Osteocyte (in vitro differentiated cells): ENCODE measurements around the gene GJA10. TPM values are rescaled to one million over a fixed set of nuclear protein-coding genes. Genes with fewer than 3 reads are reported as not detected.
"Not testable (repeated sequence)": the region's sequence is repeated elsewhere in the genome, so short reads cannot be mapped to it uniquely, and the experiment has no call there.

Experiments used
- DNase-seq: peaks from one replicate; pipeline ENCODE4 v3.0.0; 2021; ENCODE audit warnings: mixed read lengths; ENCODE audit not compliant: unreplicated experiment; ENCODE audit errors: extremely low spot score
- H3K27ac Mint-ChIP-seq: one replicate; pipeline ENCODE4 v1.8.0; 2021; ENCODE audit warnings: mild to moderate bottlenecking, mixed read lengths; ENCODE audit not compliant: unreplicated experiment
- H3K27me3 Mint-ChIP-seq: one replicate; pipeline ENCODE4 v1.8.0; 2021; ENCODE audit warnings: mixed read lengths; ENCODE audit not compliant: unreplicated experiment
- H3K36me3 Mint-ChIP-seq: one replicate; pipeline ENCODE4 v1.8.0; 2021; ENCODE audit warnings: mixed read lengths; ENCODE audit not compliant: unreplicated experiment
- H3K4me1 Mint-ChIP-seq: one replicate; pipeline ENCODE4 v1.8.0; 2021; ENCODE audit warnings: mixed read lengths; ENCODE audit not compliant: unreplicated experiment
- H3K4me3 Mint-ChIP-seq: one replicate; pipeline ENCODE4 v1.8.0; 2021; ENCODE audit warnings: mild to moderate bottlenecking, moderate library complexity, mixed read lengths; ENCODE audit not compliant: unreplicated experiment
- H3K9me3 Mint-ChIP-seq: one replicate; pipeline ENCODE4 v1.8.0; 2021; ENCODE audit warnings: mixed read lengths; ENCODE audit not compliant: unreplicated experiment
- CTCF ChIP-seq: fragments of 200-600 bp; sonication (generic); IDR thresholded peaks from 2 replicates; pipeline ENCODE4 v1.5.0; 2021; ENCODE audit warnings: antibody characterized with exemption, mild to moderate bottlenecking, moderate library complexity
- total RNA-seq: library from RNA; stranded (reverse); gene quantifications from 2 replicates; pipeline ENCODE4 v1.2.1, GENCODE V29; 2021

GJA10 gene
- total RNA-seq, 1 donor from 2014 or later = not detected

DNA sequence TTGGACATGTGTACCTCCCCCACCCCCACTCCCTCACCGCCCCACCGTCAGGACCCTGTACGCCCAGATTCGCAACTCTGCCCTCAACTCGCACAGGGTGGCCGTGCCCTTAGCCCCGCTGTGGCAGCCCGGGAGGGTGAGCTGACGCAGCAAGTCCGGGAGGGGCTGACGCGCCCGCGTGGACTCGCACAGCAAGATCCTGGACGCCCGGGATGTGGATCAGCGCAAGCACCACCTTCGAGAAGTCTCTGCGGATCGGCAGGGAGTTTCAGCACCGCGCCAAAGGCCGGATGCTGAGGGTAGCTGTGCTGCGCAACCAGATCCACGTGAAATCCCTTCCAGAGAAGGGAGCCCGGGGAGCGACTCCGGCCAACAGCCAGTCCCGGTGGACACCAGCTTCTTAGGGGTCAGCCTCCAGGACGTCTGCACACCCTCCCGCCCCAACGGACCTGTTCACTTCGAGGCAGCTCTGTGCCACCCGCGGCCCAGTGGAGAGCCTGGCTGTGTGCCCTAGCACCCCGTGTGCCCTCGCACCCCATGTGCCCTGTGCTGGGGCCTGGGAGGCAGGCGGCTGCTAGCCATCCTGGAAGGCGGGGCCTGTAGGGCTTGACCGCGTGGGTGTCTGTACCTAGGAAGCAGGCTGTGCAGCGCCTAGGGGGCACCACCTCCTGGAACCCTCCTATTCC is 6.7 kb upstream of the GJA10 start:
- no peak for DNase-seq
- H3K36me3 Mint-ChIP-seq = no peaks in the 10 kb centered on the region
- H3K27ac Mint-ChIP-seq = no peak overlapping the region
- H3K9me3 Mint-ChIP-seq = no peaks in the 10 kb centered on the region
- H3K4me1 Mint-ChIP-seq = no peaks in the 10 kb centered on the region
- no peak overlapping the region for H3K4me3 Mint-ChIP-seq
- H3K27me3 Mint-ChIP-seq = peaks cover 23% of the 10 kb centered on the region
- TF ChIP-seq CTCF = no peak

- Mint-ChIP-seq H3K9me3 (no peaks in the 10 kb centered on the region), H3K4me1 (no peaks in the 10 kb centered on the region), H3K27me3 (peaks cover 23% of the 10 kb centered on the region), H3K27ac (no peak overlapping the region), H3K4me3 (no peak overlapping the region), H3K36me3 (no peaks in the 10 kb centered on the region)
- DNase-seq = no peak
- no peak for TF ChIP-seq CTCF
Measured at GRCh38 chr6:89888138-89888514, 6.1 kb upstream of the GJA10 start.

GRCh38 chr6:89888871-89889270 is 5.4 kb upstream of the GJA10 start:
- Mint-ChIP-seq H3K4me3 (no peak overlapping the region), H3K36me3 (no peaks in the 10 kb centered on the region), H3K9me3 (no peaks in the 10 kb centered on the region), H3K27me3 (peaks cover 29% of the 10 kb centered on the region), H3K27ac (no peak overlapping the region), H3K4me1 (no peaks in the 10 kb centered on the region)
- DNase-seq = no peak
- no peak for TF ChIP-seq CTCF

DNA sequence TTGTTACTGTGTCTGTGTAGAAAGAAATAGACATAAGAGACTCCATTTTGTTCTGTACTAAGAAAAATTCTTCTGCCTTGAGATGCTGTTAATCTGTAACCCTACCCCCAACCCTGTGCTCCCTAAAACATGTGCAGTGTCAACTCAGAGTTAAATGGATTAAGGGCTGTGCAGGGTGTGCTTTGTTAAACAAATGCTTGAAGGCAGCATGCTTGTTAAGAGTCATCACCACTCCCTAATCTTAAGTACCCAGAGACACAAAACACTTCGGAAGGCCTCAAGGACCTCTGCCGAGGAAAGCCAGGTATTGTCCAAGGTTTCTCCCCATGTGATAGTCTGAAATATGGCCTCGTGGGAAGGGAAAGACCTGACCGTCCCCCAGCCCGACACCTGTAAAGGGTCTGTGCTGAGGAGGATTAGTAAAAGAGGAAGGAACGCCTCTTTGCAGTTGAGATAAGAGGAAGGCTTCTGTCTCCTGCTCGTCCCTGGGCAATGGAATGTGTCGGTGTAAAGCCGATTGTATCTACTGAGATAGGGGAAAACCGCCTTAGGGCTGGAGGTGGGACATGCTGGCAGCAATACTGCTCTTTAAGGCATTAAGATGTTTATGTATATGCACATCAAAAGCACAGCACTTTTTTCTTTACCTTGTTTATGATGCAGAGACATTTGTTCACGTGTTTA is 3.3 kb upstream of the GJA10 start:
- DNase-seq, H3K4me1 Mint-ChIP-seq, H3K9me3 Mint-ChIP-seq, H3K4me3 Mint-ChIP-seq, H3K36me3 Mint-ChIP-seq, H3K27ac Mint-ChIP-seq: not testable (repeated sequence)
- peaks cover 25% of the 10 kb centered on the region for H3K27me3 Mint-ChIP-seq

- not testable (repeated sequence) for H3K9me3 Mint-ChIP-seq, DNase-seq, H3K27ac Mint-ChIP-seq, H3K36me3 Mint-ChIP-seq, H3K4me1 Mint-ChIP-seq, H3K4me3 Mint-ChIP-seq
- peaks cover 30% of the 10 kb centered on the region for H3K27me3 Mint-ChIP-seq
Measured at GRCh38 chr6:89892577-89892976, 1.7 kb upstream of the GJA10 start.

- Mint-ChIP-seq H3K4me3 (no peak overlapping the region), H3K4me1 (no peaks in the 10 kb centered on the region)
Measured at GRCh38 chr6:89895276-89895874, 1.1 kb downstream of the GJA10 start.

DNA sequence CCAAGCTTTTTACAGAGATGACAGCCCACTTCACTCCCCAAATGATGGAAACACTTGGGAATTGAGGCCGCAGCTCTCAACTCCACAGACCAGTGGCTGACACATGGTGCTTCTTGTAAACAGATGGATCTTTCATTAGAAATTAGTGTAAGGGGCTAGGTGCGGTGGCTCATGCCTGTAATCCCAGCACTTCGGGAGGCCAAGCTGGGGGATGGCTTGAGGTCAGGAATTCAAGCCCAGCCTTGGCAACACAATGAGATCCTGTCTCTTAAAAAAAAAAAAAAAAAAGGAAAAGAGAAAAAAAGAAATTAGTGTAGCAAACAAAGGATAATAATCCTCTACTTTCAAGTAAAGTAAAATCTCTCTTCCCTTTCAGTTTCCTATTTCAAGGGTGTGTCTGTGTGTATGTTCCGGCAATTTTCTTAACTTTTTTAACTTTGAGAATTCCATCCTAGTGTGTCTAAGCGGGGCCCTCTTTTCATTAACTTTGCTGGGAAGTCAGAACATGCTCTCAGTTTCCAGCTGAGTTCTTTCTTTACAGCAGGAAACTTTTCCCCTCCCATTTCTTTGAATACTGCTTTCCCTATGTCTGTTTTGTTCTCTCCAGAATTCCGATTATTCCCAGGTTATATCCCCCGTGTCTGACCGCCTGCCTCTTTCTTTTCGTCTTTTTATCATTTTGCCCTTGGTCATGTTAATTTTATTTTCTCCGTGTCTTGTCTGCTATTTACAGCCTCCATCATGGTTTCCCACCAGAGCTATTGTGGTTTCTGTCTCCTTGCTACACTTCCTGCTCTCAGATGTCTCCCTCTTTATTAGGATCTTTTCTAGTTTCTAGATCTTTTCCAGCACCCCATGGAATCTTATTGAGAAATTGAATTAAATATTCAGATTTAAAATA is 16.0 kb downstream of the GJA10 start:
- not testable (repeated sequence) for H3K4me1 Mint-ChIP-seq, H3K4me3 Mint-ChIP-seq, H3K27ac Mint-ChIP-seq, H3K36me3 Mint-ChIP-seq, H3K9me3 Mint-ChIP-seq, DNase-seq
- peaks cover 22% of the 10 kb centered on the region for H3K27me3 Mint-ChIP-seq

More at GRCh38 chr6:89895276-89895874, 1.1 kb downstream of the GJA10 start:
- H3K9me3 Mint-ChIP-seq = no peaks in the 10 kb centered on the region
- no peak for TF ChIP-seq CTCF
- H3K27me3 Mint-ChIP-seq = peaks cover 24% of the 10 kb centered on the region
- no peaks in the 10 kb centered on the region for H3K36me3 Mint-ChIP-seq
- H3K27ac Mint-ChIP-seq = no peak overlapping the region
- DNase-seq = no peak
